IPS-18c (cell line): Measurements from ENCODE around the gene CX3CL1.
"Not testable (repeated sequence)": the region's sequence is repeated elsewhere in the genome, so short reads cannot be mapped to it uniquely, and the experiment has no call there.

ENCODE experiments used
- H3K4me3 ChIP-seq: 2 replicates; pipeline ENCODE4 v1.7.0; 2013; ENCODE audit warnings: low read depth, mild to moderate bottlenecking, low read length, moderate library complexity; ENCODE audit not compliant: insufficient read depth
- H3K9me3 ChIP-seq: one replicate; pipeline ENCODE4 v1.6.1; 2013; ENCODE audit warnings: mild to moderate bottlenecking, low read length, moderate library complexity; ENCODE audit not compliant: control insufficient read depth, insufficient read depth

CX3CL1 gene

DNA sequence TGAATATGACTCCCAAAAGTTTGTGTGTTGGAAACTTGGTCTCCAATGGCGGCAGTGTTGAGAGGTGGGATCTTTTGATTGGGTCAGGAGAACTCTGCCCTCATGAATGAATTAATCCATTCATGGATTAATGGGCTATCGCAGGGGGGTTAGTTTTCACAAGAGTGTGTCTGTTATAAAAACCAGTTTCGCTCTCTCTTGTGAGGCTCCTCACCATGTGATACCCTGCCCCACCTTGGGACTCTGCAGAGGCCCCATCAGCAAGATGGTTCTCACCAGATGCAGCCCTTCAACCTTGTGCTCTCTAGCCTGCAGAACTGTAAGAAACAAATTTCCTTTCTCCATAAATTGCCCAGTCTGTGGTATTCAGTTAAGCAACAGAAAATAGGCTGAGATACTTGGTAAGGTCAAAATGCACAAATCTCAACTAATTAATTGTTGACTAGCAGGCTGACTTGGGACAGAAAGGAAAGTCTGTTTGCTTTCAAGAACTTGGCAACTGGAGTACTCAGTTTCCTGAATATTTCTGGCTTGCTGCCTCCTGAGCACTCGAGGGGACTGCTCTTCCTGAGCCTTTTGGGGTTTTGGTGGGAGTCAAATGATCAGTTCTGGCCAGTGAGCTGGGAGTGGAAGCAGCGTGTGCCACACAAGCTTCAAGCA is 18.5 kb downstream of the CX3CL1 start:
- H3K9me3 ChIP-seq, result no peaks in the 10 kb centered on the region
- no peak overlapping the region for H3K4me3 ChIP-seq

DNA sequence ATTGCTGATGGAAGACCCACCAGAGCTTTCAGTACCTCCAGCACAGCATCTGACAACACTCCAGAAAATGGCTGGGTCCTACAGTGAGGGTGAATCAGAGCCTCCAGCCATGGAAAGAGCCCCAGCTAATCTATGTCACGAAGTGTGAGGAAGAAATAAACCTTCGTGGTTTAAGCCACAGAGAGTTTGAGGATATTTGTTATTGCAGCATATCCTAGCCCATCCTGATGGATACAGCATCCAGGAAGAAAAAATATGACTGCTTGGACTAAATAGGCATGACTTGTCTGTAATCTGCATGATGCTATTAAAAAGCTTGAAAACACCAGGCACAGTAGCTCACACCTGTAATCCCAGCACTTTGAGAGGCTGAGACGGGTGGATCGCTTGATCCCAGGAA is 19.0 kb downstream of the CX3CL1 start:
- no peak overlapping the region for H3K4me3 ChIP-seq
- no peaks in the 10 kb centered on the region for H3K9me3 ChIP-seq

DNA sequence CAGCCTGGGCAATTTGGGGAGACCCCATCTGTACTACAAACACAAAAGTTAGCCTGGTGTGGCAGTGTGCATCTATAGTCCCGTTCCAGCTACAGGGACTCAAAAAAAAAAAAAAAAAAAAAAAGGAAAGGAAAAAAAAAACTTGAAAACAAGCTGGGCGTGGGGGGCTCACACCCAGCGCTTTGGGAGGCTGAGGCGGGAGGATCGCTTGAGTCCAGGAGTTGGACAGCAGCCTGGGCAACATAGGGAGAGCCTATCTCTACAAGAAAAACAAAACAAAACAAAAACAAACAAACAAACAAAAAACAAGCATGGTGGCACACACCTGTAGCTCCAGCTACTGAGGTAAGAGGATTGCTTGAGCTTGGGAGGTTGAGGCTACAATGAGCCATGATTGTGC is 19.4 kb downstream of the CX3CL1 start:
- Histone ChIP-seq H3K9me3 (no peaks in the 10 kb centered on the region), H3K4me3 (no peak overlapping the region)

DNA sequence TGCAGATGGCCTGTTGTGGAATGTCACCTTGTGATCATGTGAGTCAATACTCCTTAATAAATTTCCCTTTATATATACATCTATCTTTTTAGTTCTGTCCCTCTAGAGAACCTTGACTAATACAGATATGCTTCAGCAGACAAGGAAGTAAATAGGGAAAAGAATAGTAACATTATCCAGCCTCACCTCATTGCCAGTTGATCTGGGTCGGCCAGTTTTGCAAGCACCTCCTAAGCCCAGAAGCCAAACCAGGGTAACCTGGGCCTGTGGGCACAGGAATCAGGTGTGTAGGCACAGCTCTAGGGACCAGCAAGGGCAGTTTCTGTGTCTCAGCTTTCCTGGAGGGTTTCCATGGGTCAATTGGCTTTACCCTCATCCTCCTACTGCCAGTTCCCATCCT is 20.4 kb downstream of the CX3CL1 start:
- Histone ChIP-seq H3K4me3 (no peak overlapping the region), H3K9me3 (no peaks in the 10 kb centered on the region)

DNA sequence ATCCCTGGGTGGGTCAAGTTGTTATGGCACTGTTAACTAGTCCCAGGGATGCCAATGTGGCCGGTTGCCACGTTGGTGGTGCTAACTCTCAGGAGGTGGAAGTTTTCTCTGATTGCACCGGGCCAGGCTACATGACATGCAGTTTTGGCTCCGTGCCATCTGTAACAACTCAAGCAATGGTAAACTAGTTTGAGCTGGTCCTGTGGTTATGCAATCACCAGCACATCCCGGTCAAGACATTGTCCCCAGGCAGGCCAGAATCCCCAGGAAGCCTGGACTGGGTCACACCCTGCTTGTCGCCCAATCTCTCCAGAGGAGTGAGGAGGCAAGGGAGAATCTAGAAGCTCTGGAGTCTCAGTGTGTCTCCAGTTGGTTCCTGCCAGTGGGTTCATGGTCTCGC is 22.2 kb downstream of the CX3CL1 start:
- no peak overlapping the region for H3K4me3 ChIP-seq
- H3K9me3 ChIP-seq, result no peaks in the 10 kb centered on the region

DNA sequence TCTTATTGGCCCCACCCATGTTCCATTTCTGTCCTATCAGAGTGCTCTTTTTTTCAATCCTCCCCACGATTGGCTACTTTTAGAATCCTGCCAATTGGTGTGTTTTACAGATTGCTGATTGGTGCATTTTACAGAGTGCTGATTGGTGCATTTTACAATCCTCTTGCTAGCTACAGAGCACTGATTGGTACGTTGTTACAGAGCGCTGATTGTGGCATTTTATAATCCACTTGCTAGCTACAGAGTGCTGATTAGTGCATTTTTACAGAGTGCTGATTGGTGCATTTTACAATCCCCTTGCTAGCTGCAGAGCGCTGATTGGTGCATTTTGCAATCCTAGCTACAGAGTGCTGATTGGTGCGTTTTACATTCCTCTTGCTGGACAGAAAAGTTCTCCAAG is 22.7 kb downstream of the CX3CL1 start:
- Histone ChIP-seq H3K9me3 (no peaks in the 10 kb centered on the region), H3K4me3 (no peak overlapping the region)

DNA sequence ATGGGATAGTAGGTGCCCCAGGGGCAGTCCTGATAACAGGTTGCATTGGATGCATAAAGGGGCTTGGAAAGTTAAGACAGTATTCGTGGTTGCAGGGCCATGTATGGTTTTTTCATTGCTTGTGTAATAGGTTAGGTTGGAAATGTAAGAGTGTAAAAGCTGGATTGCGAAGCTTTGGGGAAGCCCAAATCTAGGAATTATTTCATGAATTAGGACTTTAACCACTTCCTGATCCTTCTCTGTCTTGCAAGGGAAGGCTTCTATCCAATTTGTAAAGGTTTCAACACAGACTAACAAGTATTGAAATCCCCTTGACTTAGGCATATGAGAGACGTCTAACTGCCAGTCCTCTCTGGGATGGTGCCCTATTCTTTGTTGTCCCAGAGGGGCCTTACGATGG is 24.5 kb downstream of the CX3CL1 start:
- Histone ChIP-seq H3K9me3 (no peaks in the 10 kb centered on the region), H3K4me3 (no peak overlapping the region)

DNA sequence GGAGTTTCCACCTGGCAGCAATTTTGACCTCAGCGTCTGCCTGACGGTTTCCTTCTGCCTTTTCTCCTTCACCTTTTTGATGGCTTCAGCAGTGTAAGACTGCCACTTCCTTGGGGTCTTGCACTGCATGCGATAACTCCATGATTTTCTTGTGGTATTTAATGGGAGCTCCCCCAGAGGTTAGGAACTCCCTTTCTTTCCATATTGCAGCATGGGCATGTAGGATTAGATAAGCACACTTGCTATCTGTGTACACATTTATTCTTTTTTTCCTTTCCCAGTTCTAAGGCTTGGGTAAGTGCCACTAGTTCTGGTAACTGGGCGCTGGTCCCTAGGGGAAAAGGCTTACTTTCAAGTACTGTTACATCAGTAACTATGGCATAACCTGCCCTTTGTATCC is 25.2 kb downstream of the CX3CL1 start:
- H3K9me3 ChIP-seq, H3K4me3 ChIP-seq: not testable (repeated sequence)

DNA sequence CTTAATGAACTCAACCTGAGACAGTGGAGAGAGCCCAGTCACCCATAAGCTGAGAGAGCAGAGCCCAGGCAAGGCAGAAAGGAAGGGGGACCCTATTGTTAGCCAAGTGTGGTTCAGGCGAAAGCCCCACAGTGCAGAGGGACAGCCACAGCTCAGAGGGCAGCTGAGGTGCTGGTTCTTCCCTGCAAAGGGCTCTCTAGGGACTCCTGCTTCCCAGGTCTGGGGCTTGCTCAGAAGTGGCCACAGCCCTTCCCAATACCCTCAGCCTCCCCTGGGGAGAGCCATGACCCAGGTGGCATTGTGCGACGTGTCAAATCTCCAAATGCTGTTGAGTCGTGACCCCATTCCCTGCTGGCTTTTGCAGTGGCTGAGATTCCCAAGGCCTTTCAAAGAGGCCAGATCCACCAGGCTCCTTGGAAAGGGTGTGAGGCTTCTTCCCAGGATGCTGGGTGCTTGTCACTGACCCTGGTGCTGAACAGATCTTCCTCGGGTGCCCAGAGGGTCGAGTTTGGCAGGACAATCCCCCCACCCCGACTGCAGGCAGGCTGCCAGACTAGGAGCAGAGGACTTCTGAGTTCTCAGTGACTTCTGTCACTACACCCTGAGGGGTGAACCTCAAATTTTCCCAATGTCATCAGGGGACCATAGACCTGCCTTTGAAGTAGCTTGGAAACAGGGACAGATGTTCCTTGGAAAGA is 29.8 kb downstream of the CX3CL1 start:
- Histone ChIP-seq H3K9me3 (no peaks in the 10 kb centered on the region), H3K4me3 (no peak overlapping the region)

DNA sequence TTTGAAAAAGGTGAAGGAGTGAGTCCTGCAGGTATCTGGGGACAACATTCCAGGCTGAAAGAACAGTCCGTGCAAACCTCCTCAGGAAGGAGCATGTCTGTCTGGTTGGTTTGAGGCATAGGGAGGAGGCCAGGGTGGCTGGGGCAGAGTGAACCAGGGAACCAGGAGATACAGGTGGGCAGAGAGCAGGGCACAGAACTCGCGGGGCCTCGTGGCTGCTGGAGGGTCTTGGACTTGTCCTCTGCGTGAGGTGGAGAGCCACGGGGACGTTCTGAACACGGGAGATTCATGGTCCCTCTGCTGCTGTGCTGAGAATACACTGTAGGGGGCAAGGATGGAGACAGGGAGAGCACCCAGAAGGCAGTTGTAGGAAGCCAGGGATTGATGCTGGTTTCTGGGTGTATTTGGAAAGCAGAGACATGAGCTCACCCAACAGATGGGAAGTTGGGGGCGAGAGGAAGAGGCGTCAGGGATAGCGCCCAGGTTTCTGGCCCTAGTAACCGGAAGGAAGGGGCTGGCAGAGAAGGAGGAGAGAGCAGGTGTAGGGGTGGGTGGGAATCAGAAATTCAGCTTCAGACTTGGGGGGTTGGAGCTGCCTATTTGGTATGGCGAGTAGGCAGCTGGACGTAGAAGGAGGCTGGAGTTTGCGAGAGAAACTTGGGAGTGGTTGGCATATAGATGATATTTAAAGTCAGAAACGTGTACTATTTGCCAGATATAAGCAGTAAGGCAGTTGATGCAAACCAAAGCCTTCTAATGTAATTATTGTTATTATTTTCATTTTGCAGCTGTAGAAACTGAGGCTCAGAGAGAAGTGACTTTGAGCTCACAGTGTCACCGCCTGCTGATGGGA is 31.9 kb downstream of the CX3CL1 start, which contains the start of gene CCL17:
Gene CCL17 (plus strand): TSS at position 803 of the 853 bp plus-strand sequence. CDS start 9,166 bp downstream, outside the sequence.
- H3K4me3 ChIP-seq, result no peak within 1 kb of the TSS
- H3K9me3 ChIP-seq, result no peaks in the 10 kb centered on the region

DNA sequence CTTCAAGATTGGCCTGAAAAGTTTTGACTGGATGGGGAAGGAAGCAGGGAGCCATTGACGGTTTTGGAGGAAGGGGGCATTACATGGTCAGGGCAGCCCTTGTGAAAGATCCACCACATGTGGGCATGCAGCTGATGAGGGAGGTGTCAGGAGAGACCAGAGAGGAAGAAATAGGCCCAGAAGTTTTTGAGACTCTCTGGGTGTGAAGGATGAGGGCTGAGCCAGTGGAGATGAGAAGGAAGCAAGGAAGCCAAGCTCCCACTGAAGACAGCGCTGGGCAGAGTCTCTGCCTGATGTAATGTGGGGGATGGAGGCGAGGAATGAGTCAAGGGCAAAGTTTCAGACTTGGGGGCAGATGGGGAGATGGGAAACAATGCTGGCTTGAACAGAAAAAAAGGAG is 32.8 kb downstream of the CX3CL1 start:
- no peak overlapping the region for H3K4me3 ChIP-seq

DNA sequence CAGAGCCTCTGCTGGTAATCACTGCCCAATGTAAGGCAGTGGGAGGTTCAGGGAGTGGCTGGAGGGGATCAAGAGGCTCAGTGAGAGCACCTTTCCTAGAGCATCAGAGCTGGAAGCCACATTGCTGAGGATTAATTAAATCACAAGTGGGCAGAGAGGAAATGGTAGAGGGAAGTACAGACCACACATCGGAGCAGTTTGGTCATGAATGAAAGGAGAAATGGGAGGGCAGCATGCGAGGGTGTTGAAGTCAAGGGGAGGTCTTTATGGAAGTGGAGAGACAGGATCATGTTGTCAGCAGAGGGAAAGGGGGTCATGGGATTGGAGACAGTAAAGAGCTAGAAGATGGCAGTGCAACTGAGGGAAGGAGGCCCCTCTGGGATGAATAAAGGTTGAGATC is 34.6 kb downstream of the CX3CL1 start:
- no peaks in the 10 kb centered on the region for H3K9me3 ChIP-seq

More for the DNA sequence above, 32.8 kb downstream of the CX3CL1 start:
- H3K9me3 ChIP-seq, result no peaks in the 10 kb centered on the region

DNA sequence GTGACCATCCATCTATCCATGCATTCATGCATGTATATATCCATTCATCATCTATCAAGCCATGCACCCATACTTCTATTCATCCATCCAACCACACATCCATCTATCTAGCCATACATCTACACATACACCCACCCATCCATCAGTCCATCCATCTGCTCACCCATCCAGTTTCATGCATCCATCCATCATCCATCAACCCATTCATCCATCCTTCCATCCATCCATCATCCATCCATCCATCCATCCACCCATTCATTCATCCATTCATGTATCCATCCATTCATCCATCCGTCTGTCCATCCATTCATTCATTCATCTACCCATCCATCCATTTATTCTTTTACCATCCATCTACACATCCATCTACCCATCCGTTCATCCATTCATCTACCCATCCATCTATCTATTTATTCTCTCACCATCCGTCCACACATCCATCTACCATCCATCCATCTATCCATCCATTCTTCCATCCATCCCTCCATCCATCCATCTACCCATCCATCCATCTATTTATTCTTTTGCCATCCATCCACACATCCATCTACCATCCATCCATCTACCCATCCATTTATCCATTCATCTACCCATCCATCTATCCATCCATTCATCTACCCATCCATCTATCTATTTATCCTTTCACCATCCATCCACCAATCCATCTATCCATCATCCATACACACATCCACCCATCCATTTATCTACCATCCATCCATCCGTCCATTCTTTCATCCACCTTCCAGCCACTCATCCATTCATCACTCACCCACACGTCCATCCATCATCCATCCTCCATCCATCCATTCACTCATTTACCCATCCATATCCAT is 35.4 kb downstream of the CX3CL1 start:
- no peaks in the 10 kb centered on the region for H3K9me3 ChIP-seq
- H3K4me3 ChIP-seq, result no peak overlapping the region

More for the DNA sequence above, 34.6 kb downstream of the CX3CL1 start:
- H3K4me3 ChIP-seq, result no peak overlapping the region

DNA sequence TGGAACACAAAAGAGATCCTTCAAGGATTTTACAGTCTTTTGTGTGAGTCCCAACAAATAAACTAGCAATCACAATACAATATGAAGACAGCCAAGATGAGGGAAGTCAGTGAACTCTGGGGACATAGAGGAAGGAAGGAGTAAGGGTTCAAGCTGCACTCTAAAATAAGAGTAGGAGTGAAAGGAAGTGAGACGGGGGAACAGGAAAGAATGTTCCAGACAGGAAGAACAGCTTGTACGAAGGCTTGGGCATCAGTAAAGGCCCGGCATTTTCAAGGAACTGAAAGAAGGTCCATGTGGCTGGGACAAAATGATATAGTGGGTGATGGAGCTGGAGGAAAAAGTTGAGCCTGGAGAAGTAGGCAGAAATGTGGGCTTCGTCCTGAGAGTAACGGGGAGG is 36.8 kb downstream of the CX3CL1 start:
- Histone ChIP-seq H3K9me3 (no peaks in the 10 kb centered on the region), H3K4me3 (no peak overlapping the region)

DNA sequence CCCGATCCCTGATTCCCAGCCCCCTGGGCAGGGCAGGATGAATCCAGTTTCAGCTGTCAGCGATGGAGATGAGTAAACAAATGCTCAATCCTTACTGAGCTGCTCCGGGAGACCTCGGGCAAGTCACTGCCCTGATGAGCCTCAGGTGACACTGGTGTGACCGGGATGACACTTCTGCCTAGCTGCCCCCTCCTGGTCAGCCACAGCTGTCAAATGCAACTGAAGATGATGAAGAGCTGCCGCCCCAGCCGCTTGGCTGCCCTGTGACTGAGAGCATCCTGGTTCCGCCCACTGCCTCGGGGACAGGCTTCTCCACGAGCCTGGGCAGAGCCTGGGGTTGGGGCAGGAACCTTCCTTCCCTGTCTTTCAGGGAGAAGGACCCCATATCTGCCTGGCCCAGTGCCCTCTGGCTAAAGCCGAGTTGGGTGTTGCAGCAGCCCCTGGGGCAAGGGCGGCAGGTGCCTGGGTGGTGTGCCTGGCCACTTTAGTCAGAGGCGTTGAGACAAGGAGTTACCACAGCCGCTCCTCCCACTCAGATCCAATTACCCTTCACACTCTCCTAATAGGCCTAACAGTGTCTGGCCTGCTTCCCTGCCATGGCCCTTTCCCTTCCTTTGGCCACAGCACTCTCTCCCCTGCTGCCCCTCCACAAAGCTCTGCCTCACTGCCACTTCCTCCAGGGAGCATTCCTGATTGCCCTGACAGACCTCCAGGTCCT is 37.7 kb downstream of the CX3CL1 start:
- H3K9me3 ChIP-seq, result no peaks in the 10 kb centered on the region
- no peak overlapping the region for H3K4me3 ChIP-seq

DNA sequence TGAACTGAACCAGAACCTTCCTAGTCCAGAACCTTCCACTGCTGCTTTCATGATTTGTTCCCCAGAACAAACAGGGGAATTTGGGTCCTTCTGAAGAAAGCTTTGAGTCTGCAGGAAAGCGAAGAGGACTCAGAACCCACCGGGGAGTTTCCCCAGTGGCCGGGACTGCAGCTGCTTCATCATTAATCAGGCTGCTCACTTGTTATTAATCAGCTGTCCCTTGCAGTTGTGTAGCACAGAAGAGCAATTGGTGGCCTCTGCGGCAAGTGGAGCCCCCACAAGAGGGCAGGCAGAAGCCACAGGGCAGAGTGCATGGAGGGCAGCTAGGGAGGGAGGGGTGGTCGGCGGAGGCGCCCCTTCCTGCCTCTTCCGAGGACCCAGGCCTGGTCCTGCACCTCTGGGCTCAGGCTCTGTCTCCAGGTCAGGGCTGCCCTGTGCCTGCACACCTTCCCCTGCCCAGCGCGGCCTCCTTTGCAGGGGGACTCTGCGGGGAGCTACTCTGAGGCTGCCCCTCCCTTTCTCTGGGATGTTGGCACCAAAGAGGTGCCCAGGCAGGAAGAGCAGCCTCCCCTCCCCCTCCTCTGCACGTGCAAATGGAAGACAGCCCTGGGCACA is 39.2 kb downstream of the CX3CL1 start:
- Histone ChIP-seq H3K9me3 (no peaks in the 10 kb centered on the region), H3K4me3 (no peak overlapping the region)
